Islet precursor cell (in vitro differentiated cells): ENCODE data around the gene LDB3.

Source experiments
- DNase-seq: peaks from one replicate; pipeline ENCODE4 v3.0.0-alpha.2; 2018

LDB3 gene

GRCh38 chr10:86687750-86688149 is 19.4 kb downstream of the LDB3 start:
- no peak for DNase-seq

- peak; percentile 78 for DNase-seq
Observed at GRCh38 chr10:86688398-86688921, 20.1 kb downstream of the LDB3 start.

DNA sequence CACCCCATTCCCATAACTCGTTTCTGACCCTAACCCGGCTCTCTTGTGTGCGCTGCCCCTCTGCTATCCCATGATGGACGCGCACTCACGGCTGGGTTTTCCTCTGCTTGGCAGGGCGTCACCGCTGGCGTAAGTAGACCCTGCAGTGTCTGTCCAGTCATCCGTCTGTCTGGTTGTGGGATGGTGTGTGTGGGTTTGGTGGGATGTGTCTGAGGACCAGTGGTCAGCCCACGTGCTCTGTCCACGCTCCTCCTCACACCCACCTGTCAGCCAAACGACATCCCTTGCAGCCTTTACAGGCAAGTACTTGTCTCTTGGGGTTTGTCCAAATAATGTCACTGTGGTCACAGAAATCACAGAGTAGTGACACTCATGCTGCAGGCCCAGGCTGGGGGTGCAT is 20.8 kb downstream of the LDB3 start:
- DNase-seq: no peak

GRCh38 chr10:86690231-86690630 is 21.9 kb downstream of the LDB3 start:
- DNase-seq: no peak

DNA sequence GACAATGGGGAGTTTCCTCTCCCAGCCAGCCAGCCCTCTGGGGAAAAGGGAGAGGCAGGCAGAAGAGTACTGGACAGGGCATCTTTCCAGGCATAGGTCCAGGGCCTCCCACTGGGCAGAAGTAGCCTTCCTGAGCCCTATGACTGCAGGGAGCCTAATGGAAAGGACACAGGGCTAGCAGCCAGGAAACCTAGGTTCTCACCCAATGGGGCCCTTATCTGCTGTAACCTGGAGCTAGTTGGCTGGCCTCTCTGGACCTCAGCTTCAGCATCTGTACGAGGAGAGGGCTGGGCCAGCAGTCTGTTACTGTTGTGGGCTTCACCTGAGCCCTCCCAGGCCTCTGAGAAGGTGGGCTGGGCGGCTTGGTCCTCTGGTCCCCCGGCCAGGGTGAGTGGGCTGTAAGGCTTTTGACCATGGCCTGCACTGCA is 22.4 kb downstream of the LDB3 start:
- DNase-seq: no peak

GRCh38 chr10:86691333-86692022 is 23.2 kb downstream of the LDB3 start:
- no peak for DNase-seq

DNA sequence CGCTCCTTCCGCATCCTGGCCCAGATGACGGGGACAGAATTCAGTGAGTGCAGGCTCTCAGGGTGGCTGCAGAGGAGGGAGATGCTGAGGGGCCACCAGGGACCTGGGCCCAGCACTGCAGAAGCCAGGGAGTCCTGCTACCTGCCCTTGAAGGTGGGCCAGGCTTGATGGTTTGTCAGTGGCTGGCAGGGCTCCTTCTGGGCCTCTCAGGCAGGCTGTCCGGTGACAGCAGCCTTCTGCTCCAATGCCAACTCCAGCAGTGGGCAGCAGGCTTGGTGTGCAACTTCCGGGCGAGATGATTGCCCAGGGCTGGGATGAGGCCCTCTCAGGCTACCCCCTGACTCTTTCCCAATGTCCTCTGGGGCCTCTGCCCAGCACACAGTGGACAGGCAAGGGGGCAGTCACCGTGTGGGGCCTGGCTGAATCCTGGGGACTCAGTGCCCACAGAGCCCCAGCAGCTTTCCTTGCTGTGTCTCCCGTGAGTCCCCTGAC is 23.8 kb downstream of the LDB3 start:
- no peak for DNase-seq

GRCh38 chr10:86692664-86693063 is 24.4 kb downstream of the LDB3 start:
- DNase-seq: no peak

- DNase-seq: no peak
Observed at GRCh38 chr10:86693275-86693674, 25.0 kb downstream of the LDB3 start.

DNA sequence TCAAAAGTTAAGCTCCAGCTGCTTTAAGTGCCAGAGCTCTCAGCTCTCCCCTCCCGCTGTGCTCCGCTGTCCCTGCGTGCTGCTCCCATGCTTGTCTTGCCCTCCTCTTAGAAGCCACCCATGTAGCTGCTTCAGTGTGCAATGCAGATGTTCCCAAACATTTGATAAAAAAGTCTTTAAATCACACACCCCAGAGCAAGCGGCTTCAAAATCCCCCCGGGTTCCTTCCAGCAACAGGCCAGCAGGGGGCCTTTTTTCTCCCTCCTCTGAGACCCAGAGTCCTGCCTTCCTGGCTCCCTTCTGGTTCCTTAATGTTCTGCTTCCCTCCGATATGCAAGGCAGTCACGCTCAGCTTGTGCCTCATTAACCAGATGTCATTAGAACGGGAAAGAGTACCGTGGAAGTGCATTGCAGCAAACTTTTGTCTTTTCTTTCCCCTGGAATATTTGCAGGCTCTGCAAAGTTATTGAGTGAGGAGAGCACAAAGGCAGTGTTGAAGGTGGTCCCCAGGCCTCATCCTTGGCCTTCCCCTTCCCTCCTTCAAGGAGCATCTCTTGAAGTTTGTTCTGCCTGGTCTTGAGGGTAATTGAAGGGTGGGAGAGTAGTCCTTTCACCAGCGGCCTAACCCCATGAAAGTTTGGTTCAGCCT is 25.5 kb downstream of the LDB3 start:
- DNase-seq: peak; percentile 74

- DNase-seq: no peak
Observed at GRCh38 chr10:86698207-86698940, 30.1 kb downstream of the LDB3 start.

DNA sequence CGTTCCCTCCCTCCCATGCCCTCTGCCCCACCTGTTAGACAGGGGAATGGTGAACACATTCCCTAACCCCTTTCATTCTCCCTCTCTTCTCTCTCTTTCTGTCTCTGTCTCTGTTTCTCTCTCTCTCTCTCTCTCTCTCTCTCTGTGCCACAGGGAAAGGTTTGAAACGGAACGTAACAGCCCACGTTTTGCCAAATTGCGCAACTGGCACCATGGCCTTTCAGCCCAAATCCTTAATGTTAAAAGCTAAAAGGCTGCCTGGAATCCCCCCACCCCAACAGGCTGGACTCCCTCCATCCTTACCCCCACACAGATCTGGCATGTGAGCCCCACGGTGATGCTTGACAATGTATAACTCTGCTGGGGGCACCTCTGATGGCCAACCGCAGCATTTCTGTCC is 30.8 kb downstream of the LDB3 start:
- no peak for DNase-seq

DNA sequence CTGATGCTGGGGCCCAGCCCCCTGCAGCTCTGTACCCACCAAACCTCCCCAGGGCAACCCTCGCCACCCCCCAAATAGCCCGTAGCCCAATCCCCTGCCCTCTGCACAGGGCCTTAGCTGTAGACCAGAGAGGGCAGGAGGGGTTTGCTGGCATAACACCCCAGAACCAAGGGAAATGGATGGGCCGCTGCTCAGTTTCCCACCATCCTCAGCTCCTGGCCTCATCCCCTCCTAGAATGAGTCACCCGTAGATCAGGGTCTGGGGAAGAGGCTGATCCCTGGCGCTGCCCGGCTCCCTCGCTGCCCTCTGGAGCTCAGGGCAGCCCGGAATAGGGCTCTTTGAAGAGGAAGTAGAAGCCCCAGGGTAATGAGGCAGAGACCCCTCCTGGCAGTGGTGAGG is 31.2 kb downstream of the LDB3 start:
- no peak for DNase-seq

DNA sequence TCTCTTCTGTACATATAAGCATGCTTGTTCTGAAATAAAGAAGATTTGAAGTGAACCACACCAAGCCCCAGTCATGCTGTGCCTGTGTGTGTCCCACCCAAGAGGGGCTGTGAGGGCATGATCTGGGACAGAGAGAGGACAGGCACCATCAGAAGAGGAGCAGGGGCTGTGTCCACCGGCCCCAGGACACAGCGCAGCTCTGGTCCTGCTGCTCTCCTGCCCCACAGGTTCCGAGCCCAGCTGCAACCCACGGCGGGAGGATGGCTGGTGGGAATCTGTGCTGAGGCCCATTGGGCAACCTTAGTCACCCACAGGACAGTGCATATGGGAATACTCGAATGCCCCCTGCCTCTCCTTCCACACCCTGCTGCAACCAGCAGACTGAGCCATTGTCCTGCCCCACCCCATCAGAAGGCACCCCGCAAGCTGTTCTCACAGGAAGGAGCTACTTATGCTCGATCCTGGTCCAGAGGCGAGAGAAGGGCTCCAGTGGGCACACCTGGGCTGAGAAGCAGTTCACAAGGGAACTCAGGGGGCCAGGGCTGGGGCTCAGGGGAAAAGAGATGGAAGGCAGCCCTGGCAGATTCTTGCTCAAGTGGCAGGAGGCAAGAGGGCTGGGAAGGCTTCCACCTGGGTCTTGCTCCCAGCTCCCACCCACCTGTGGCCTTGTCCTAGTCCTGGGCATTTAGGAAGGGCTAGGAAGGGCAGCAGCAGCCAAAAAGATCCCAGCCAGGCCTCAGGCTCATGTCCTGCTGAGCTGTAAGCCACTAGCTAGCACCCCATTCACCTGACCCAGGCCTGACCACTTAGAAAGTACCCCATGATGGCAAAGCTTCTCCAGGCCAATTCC is 31.9 kb downstream of the LDB3 start:
- DNase-seq: no peak

- DNase-seq: no peak
Observed at GRCh38 chr10:86700851-86701617, 32.7 kb downstream of the LDB3 start.

GRCh38 chr10:86703176-86703575 is 34.9 kb downstream of the LDB3 start:
- DNase-seq: no peak

DNA sequence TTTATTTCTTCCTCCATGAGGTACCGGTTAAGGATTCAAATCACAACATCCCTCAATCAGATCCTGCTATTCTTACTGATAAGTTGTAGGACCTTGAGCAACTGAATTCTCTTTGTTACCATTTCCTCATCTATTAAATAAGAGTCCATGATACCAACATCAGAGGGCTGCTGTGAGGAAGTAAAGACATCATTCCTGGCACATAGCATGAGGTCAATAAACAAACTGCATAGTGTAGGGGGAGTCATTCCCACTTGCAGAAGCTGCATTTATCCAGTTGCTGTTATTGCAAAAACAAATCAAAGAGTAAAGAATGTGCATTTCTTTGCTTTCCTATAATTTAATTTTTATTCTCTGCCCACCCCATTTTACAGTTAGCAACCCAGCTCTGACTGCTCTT is 36.8 kb downstream of the LDB3 start:
- no peak for DNase-seq

DNA sequence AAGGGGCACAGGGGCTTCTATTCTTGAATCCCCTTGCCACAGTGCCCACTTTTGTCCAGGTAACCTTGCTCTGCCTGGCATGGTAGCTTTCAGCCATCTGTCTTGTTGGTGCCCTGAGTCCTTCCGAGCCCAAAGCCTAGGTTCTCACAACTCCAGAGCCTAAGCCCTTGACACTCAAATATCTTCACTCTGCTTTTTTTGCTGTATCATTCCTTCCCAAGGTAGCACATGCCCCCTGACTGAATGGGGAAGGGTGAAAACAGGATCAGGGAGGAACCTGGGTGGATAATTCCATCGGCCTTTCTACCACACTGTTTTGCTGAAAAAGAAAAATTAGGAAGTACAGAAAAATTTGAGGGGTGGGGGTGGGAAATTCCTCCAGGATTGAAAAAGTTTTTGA is 37.6 kb downstream of the LDB3 start:
- no peak for DNase-seq

- no peak for DNase-seq
Observed at GRCh38 chr10:86706401-86706841, 38.1 kb downstream of the LDB3 start.

DNA sequence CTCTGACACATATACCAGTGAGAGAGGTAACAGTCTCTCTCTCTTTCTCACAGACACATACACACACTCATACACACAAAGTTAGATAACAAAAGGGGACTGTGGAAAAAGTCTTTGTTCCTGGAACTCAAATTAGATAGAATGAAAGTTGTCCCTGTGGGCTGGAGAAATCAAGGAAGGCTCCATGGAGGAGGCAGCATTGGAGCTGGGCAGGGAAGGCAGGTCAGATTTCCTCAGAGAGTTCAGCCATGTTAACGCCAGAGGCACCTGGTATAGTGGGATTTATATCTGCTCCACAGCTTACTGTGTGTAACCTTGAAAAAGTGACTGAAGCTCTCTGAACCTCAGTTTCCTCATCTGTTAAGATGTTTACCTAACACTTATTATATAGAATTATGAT is 38.7 kb downstream of the LDB3 start:
- DNase-seq: no peak

DNA sequence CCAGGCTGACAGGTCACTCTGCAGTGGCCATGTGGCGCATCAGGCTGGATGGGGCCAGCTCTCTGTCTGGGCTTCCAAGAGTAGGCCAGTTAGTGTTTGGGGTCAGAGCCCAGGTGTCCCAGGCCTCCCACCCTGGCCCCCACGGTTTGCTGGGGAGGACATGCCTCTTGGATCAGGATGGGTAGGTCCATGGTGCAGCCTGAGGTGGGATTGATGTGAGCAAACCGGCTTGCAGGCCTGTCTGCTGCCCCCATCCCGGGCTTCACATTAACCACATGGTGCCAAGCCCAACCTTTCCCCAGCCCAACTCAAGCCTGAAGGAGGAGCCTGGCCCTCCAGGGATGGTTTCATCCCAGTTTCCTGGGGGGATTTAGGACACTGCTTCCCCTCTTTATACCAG is 39.2 kb downstream of the LDB3 start:
- peak; percentile 43 for DNase-seq
